Keratinocyte (primary cell): ENCODE results near the gene NHLRC1.

Source experiments
- CTCF ChIP-seq, 3 experiments: IDR thresholded peaks in 1 of 3; conservative IDR thresholded peaks in 1 of 3; optimal IDR thresholded peaks in 1 of 3; 2 replicates in 2 of 3; 3 replicates in 1 of 3; pipeline versions ENCODE3 to v1.5.1; 2011; ENCODE audit warnings: low read length in 3 of 3, mild to moderate bottlenecking in 3 of 3, moderate library complexity in 2 of 3, control low read depth in 1 of 3, inconsistent platforms in 1 of 3; ENCODE audit not compliant: insufficient read depth in 2 of 3; ENCODE audit errors: extremely low read depth in 1 of 3
- EZH2 ChIP-seq: IDR thresholded peaks from one replicate; pipeline ENCODE4 v1.6.1; 2012; ENCODE audit warnings: inconsistent platforms, mild to moderate bottlenecking, low read length, moderate library complexity

GRCh38 chr6:18115356-18115755 is 7.1 kb downstream of the NHLRC1 start:
- TF ChIP-seq CTCF (optimal IDR thresholded peaks at IDR 0.05 in 1 of 3, IDR thresholded peaks at IDR 0.05 in 1 of 3, conservative IDR thresholded peaks at IDR 0.05 in 1 of 3; ENCODE audit: extremely low read depth in 1 of 3, insufficient read depth in 2 of 3, low read length in 3 of 3) (no peak), EZH2 (no peak)
